H1 (cell line): ENCODE data around the gene LRTM1. TPM values are rescaled to one million over a fixed set of nuclear protein-coding genes. Genes with fewer than 3 reads are reported as not detected.

Experiments
- CTCF ChIA-PET: fragments of 300-600 bp; sonication (Branson Sonifier 250); formaldehyde crosslinking; loops from one replicate; lab custom pipeline; 2021; ENCODE audit not compliant: partially characterized antibody; lab: Charles Lee
- POLR2A ChIA-PET: fragments of 300-600 bp; sonication (Branson Sonifier 250); formaldehyde crosslinking; loops from one replicate; lab custom pipeline; 2021; ENCODE audit warnings: inconsistent platforms; ENCODE audit not compliant: partially characterized antibody; lab: Charles Lee
- DNase-seq, 2 experiments: peaks; one replicate each; pipeline versions ENCODE4 v3.0.0 to v3.0.0-alpha.2; 2010 to 2022; ENCODE audit warnings: low spot score in 2 of 2, low read depth in 1 of 2, mixed read lengths in 1 of 2
- FAIRE-seq: peaks from 2 replicates; lab custom pipeline; 2011; peaks lifted over from hg19 to GRCh38; lab: Jason Lieb, UNC
- H2AFZ ChIP-seq: 2 replicates; pipeline ENCODE4 v1.8.1; 2012; ENCODE audit warnings: low read length, inconsistent platforms
- H2AK5ac ChIP-seq: 2 replicates; pipeline ENCODE4 v1.6.1; 2013; ENCODE audit warnings: low read depth, low read length
- H2BK120ac ChIP-seq: replicated peaks from 2 replicates; pipeline ENCODE3; 2013; ENCODE audit warnings: low read depth, low read length, inconsistent platforms
- H2BK12ac ChIP-seq: 2 replicates; pipeline ENCODE4 v1.6.1; 2013; ENCODE audit warnings: low read depth, low read length
- H2BK15ac ChIP-seq: 2 replicates; pipeline ENCODE4 v1.6.1; 2013; ENCODE audit warnings: low read length
- H2BK20ac ChIP-seq: 2 replicates; pipeline ENCODE4 v1.6.1; 2013; ENCODE audit warnings: low read length
- H2BK5ac ChIP-seq: 2 replicates; pipeline ENCODE4 v1.6.1; 2013; ENCODE audit warnings: low read depth, low read length
- H3K14ac ChIP-seq: 2 replicates; pipeline ENCODE4 v1.6.1; 2013; ENCODE audit warnings: inconsistent platforms; ENCODE audit not compliant: insufficient read length
- H3K18ac ChIP-seq: 2 replicates; pipeline ENCODE4 v1.6.1; 2013; ENCODE audit warnings: low read length; ENCODE audit errors: extremely low read depth
- H3K23ac ChIP-seq: 2 replicates; pipeline ENCODE4 v1.6.1; 2013; ENCODE audit warnings: inconsistent platforms; ENCODE audit not compliant: insufficient read length
- H3K23me2 ChIP-seq: 2 replicates; pipeline ENCODE4 v1.6.1; 2013; ENCODE audit warnings: low read depth, low read length
- H3K27ac ChIP-seq: 2 replicates; pipeline ENCODE4 v1.6.1; 2011; ENCODE audit warnings: low read depth, low read length, inconsistent platforms
- H3K27me3 ChIP-seq, 4 experiments: replicated peaks in 1 of 4; 1 replicate in 1 of 4; 2 replicates in 3 of 4; pipeline versions ENCODE4 v1.6.1 to v1.8.1; 2011 to 2013; ENCODE audit warnings: low read length in 3 of 4, mild to moderate bottlenecking in 3 of 4, inconsistent platforms in 2 of 4, mixed read lengths in 2 of 4, moderate library complexity in 1 of 4; ENCODE audit not compliant: control insufficient read depth in 3 of 4, insufficient read depth in 3 of 4; ENCODE audit errors: extremely low read depth in 1 of 4
- H3K36me3 ChIP-seq, 4 experiments: 2 replicates each; pipeline versions ENCODE4 v1.6.1 to v1.8.1; 2011 to 2013; ENCODE audit warnings: mild to moderate bottlenecking in 4 of 4, low read length in 3 of 4, moderate library complexity in 2 of 4, control low read depth in 1 of 4, inconsistent platforms in 1 of 4; ENCODE audit not compliant: insufficient read depth in 4 of 4, control insufficient read depth in 2 of 4
- H3K4ac ChIP-seq: replicated peaks from 2 replicates; pipeline ENCODE3; 2013; ENCODE audit warnings: low read length, low read depth, mixed read lengths, inconsistent platforms; ENCODE audit not compliant: insufficient read length
- H3K4me1 ChIP-seq, 4 experiments: replicated peaks in 1 of 4; 1 replicate in 1 of 4; 2 replicates in 3 of 4; pipeline versions ENCODE4 v1.6.1 to v1.8.1; 2011 to 2013; ENCODE audit warnings: low read length in 3 of 4, inconsistent platforms in 2 of 4, mixed read lengths in 1 of 4; ENCODE audit not compliant: insufficient read depth in 4 of 4, control insufficient read depth in 3 of 4
- H3K4me2 ChIP-seq, 2 experiments: 2 replicates each; pipeline versions ENCODE4 v1.6.1 to v1.8.1; 2011 to 2013; ENCODE audit warnings: low read depth in 2 of 2, low read length in 2 of 2, control low read depth in 1 of 2, inconsistent platforms in 1 of 2, mild to moderate bottlenecking in 1 of 2; ENCODE audit not compliant: insufficient read depth in 1 of 2
- H3K4me3 ChIP-seq, 4 experiments: fragments of 200-600, 300-600 bp in 1 of 4; sonication (generic), shearing (Covaris generic), sonication (Bioruptor Twin) in 1 of 4; 2 replicates each; pipeline versions ENCODE4 v1.5.1 to v1.8.1; 2011 to 2016; ENCODE audit warnings: low read length in 4 of 4, low read depth in 3 of 4, control low read depth in 2 of 4, inconsistent platforms in 2 of 4, mild to moderate bottlenecking in 2 of 4, mixed read lengths in 1 of 4, moderate library complexity in 1 of 4; ENCODE audit not compliant: insufficient read depth in 2 of 4; ENCODE audit errors: extremely low read depth in 1 of 4
- H3K56ac ChIP-seq: replicated peaks from 2 replicates; pipeline ENCODE3; 2013; ENCODE audit warnings: low read depth, mild to moderate bottlenecking, mixed read lengths, low read length, inconsistent platforms; ENCODE audit not compliant: insufficient read length
- H3K79me1 ChIP-seq: 2 replicates; pipeline ENCODE4 v1.6.1; 2013; ENCODE audit warnings: low read depth, low read length, control low read depth
- H3K79me2 ChIP-seq, 2 experiments: 2 replicates each; pipeline versions ENCODE4 v1.6.1 to v1.8.1; 2012 to 2013; ENCODE audit warnings: low read length in 2 of 2, mild to moderate bottlenecking in 2 of 2, inconsistent platforms in 1 of 2; ENCODE audit not compliant: insufficient read depth in 2 of 2, control insufficient read depth in 1 of 2
- H3K9ac ChIP-seq, 4 experiments: replicated peaks in 1 of 4; 1 replicate in 1 of 4; 2 replicates in 3 of 4; pipeline versions ENCODE4 v1.6.1 to v1.8.1; 2011 to 2013; ENCODE audit warnings: low read depth in 3 of 4, low read length in 3 of 4, control low read depth in 2 of 4, mild to moderate bottlenecking in 2 of 4, moderate library complexity in 2 of 4, inconsistent platforms in 1 of 4; ENCODE audit errors: extremely low read depth in 1 of 4
- H3K9me3 ChIP-seq, 2 experiments: 2 replicates each; pipeline versions ENCODE4 v1.6.1 to v1.8.1; 2012 to 2013; ENCODE audit warnings: mild to moderate bottlenecking in 2 of 2, moderate library complexity in 2 of 2, control low read depth in 1 of 2, inconsistent platforms in 1 of 2, low read depth in 1 of 2, low read length in 1 of 2, mixed read lengths in 1 of 2; ENCODE audit not compliant: insufficient read depth in 2 of 2
- H4K20me1 ChIP-seq, 2 experiments: replicated peaks in 1 of 2; 2 replicates each; pipeline versions ENCODE3 to v1.8.1; 2011 to 2013; ENCODE audit warnings: inconsistent platforms in 2 of 2, low read length in 2 of 2, mild to moderate bottlenecking in 1 of 2; ENCODE audit not compliant: insufficient read depth in 2 of 2, control insufficient read depth in 1 of 2
- H4K5ac ChIP-seq: 2 replicates; pipeline ENCODE4 v1.6.1; 2013; ENCODE audit warnings: low read length, low read depth, mixed read lengths, inconsistent platforms; ENCODE audit not compliant: insufficient read length
- H4K8ac ChIP-seq: 2 replicates; pipeline ENCODE4 v1.8.0; 2013; ENCODE audit warnings: mild to moderate bottlenecking, moderate library complexity, low read length, inconsistent platforms; ENCODE audit not compliant: insufficient read depth; ENCODE audit errors: extremely low read depth
- H4K91ac ChIP-seq: replicated peaks from 2 replicates; pipeline ENCODE3; 2013; ENCODE audit warnings: low read length, mixed read lengths, inconsistent platforms; ENCODE audit not compliant: insufficient read length
- WGBS, 2 experiments: shearing (Covaris generic) in 1 of 2; methylation state at CpG; one replicate each; pipeline versions ENCODE4 v1.1.6 to v1.1.7; 2013 to 2015; ENCODE audit warnings: low lambda C conversion rate in 2 of 2, mixed read lengths in 2 of 2, inconsistent platforms in 1 of 2, low coverage in 1 of 2, missing lambda C conversion rate in 1 of 2; ENCODE audit not compliant: insufficient replicate concordance in 2 of 2, insufficient coverage in 1 of 2, insufficient read length in 1 of 2; ENCODE audit errors: extremely low coverage in 1 of 2, missing lambda C conversion rate in 1 of 2; 5-methylcytosine and 5-hydroxymethylcytosine counted together
- polyA plus RNA-seq, 7 experiments: library from polyadenylated mRNA; depleted of rRNA in 3 of 7; stranded (reverse) in 5 of 7; unstranded in 2 of 7; fragments of >200 nt in 5 of 7; fragments of 200-250 nt in 2 of 7; gene quantifications; 1 replicate in 5 of 7; 2 replicates in 1 of 7; 4 replicates in 1 of 7; pipeline versions ENCODE4 v1.2.1 to v1.2.3, GENCODE V29; 2011 to 2013; ENCODE audit warnings: missing spikeins in 2 of 7, mixed read lengths in 2 of 7
- total RNA-seq: library from RNA; stranded (reverse); fragmentation: NEBNext Ultra II Directional; extraction: Animal tissue kit (Norgen Biotek cat#: 25700); gene quantifications from 2 replicates; pipeline ENCODE4 v1.2.1, GENCODE V29; 2021

The LRTM1 gene
- total and polyA plus RNA-seq, 2 of the 8 experiments (the other 6 are each of a cell fraction or from before 2014, with no cell fraction given) = not detected

GRCh38 chr3:54957711-54958110, 29.9 kb upstream of the LRTM1 start:
- Histone ChIP-seq H2AFZ (no peak overlapping the region), H2BK5ac (no peak overlapping the region), H2BK120ac (no peak overlapping the region), H3K14ac (no peak overlapping the region), H2BK12ac (no peak overlapping the region), H3K9me3 (no peaks in the 10 kb centered on the region), H3K4me1 (peaks cover 0 to 8% (median 5%) of the 10 kb centered on the region in 4 experiments; a peak in 3 of 7 replicates), H3K79me1 (no peaks in the 10 kb centered on the region; the same call in 1 of the 2 replicates), H3K27me3 (no peaks in the 10 kb centered on the region; a peak in 1 of 7 replicates), H3K79me2 (no peaks in the 10 kb centered on the region), H3K4ac (no peak overlapping the region), H4K5ac (no peak overlapping the region), H3K4me3 (no peak overlapping the region), H4K91ac (no peak overlapping the region), H4K20me1 (no peaks in the 10 kb centered on the region), H3K27ac (no peak overlapping the region), H4K8ac (no peak overlapping the region), H2BK20ac (no peak overlapping the region), H2AK5ac (no peak overlapping the region), H3K4me2 (no peak overlapping the region), H3K9ac (no peak overlapping the region), H3K18ac (no peak overlapping the region), H2BK15ac (no peak overlapping the region), H3K56ac (no peak overlapping the region), H3K36me3 (no peaks in the 10 kb centered on the region), H3K23me2 (no peaks in the 10 kb centered on the region), H3K23ac (no peak overlapping the region)
- FAIRE-seq = no peak
- ChIA-PET CTCF (no interaction called here), POLR2A (no interaction called here)
- 90% methylated on average over 4 of the region's 4 CpGs; no CpG with 5 or more reads in 1 of the 2 experiments for WGBS, 2 experiments
- no peak for DNase-seq
